PC-3 (cell line): ENCODE results near the gene SAMD4A. TPM values are rescaled to one million over a fixed set of nuclear protein-coding genes. Genes with fewer than 3 reads are reported as not detected.

Source experiments
- ATAC-seq: fragments of 200-7000 bp; cut with Tn5 transposase; 2 replicates; pipeline ENCODE4 v1.9.1; 2020; ENCODE audit warnings: mild to moderate bottlenecking, moderate library complexity
- BruUV-seq: library from RNA; stranded (reverse); fragments of 400-500 nt; replicated peaks from 2 replicates; lab custom pipeline; 2021; lab: Mats Ljungman, UMichigan
- CTCF ChIA-PET: fragments of 300-600 bp; sonication (Branson Sonifier 250); formaldehyde crosslinking; loops from one replicate; lab custom pipeline; 2022; ENCODE audit warnings: antibody characterized with exemption; lab: Charles Lee
- POLR2A ChIA-PET: fragments of 300-600 bp; sonication (Branson Sonifier 250); formaldehyde crosslinking; loops from one replicate; lab custom pipeline; 2022; ENCODE audit warnings: antibody characterized with exemption; ENCODE audit not compliant: unreplicated experiment; lab: Charles Lee
- DNase-seq: peaks from one replicate; pipeline ENCODE4 v3.0.0-alpha.2; 2015
- H2AFZ ChIP-seq: fragments of 300-600 bp; sonication (generic); 2 replicates; pipeline ENCODE4 v1.6.0; 2016; ENCODE audit warnings: antibody characterized with exemption, low read length
- H3F3A ChIP-seq: fragments of 300-600 bp; sonication (generic); one replicate; pipeline ENCODE4 v1.6.0; 2017; ENCODE audit warnings: antibody characterized with exemption, low read length, control low read depth, mild to moderate bottlenecking; ENCODE audit not compliant: unreplicated experiment
- H3K27ac ChIP-seq: fragments of 300-600 bp; sonication (generic); 2 replicates; pipeline ENCODE4 v1.5.1; 2016; ENCODE audit warnings: mild to moderate bottlenecking, low read length
- H3K27me3 ChIP-seq: fragments of 300-600 bp; sonication (generic); 2 replicates; pipeline ENCODE4 v1.6.1; 2016; ENCODE audit warnings: low read length, mixed read lengths
- H3K36me3 ChIP-seq: fragments of 300-600 bp; sonication (generic); 2 replicates; pipeline ENCODE4 v1.6.1; 2016; ENCODE audit warnings: low read depth, mixed run types, low read length, mixed read lengths
- H3K4me1 ChIP-seq: fragments of 300-600 bp; sonication (generic); 2 replicates; pipeline ENCODE4 v1.5.1; 2016; ENCODE audit warnings: low read length; ENCODE audit not compliant: insufficient read depth
- H3K4me2 ChIP-seq: fragments of 300-600 bp; sonication (generic); 2 replicates; pipeline ENCODE4 v1.6.0; 2016; ENCODE audit warnings: low read length
- H3K4me3 ChIP-seq: fragments of 300-600 bp; sonication (generic); 2 replicates; pipeline ENCODE4 v1.5.1; 2016; ENCODE audit warnings: mild to moderate bottlenecking, low read length, mixed read lengths
- H3K79me2 ChIP-seq: fragments of 300-600 bp; sonication (generic); 2 replicates; pipeline ENCODE4 v1.6.1; 2017; ENCODE audit warnings: low read length, mixed read lengths
- H3K9ac ChIP-seq: fragments of 300-600 bp; sonication (generic); 2 replicates; pipeline ENCODE4 v1.6.0; 2016; ENCODE audit warnings: mild to moderate bottlenecking, low read length
- H3K9me2 ChIP-seq: fragments of 300-600 bp; sonication (generic); replicated peaks from 2 replicates; pipeline ENCODE4 v1.6.1; 2016; ENCODE audit warnings: mixed run types, low read length, mixed read lengths
- H3K9me3 ChIP-seq: fragments of 300-600 bp; sonication (generic); 2 replicates; pipeline ENCODE4 v1.6.1; 2016; ENCODE audit warnings: low read length, mixed read lengths
- H4K20me1 ChIP-seq: fragments of 300-600 bp; sonication (generic); 2 replicates; pipeline ENCODE4 v1.6.1; 2016; ENCODE audit warnings: low read length, mixed read lengths
- EZH2 ChIP-seq: fragments of 300-600 bp; sonication (generic); IDR thresholded peaks from one replicate; pipeline ENCODE4 v1.6.1; 2017; ENCODE audit warnings: antibody characterized with exemption, mild to moderate bottlenecking, low read length; ENCODE audit not compliant: unreplicated experiment
- EZH2phosphoT487 ChIP-seq: fragments of 300-600 bp; sonication (generic); IDR thresholded peaks from 2 replicates; pipeline ENCODE4 v1.6.1; 2018; ENCODE audit warnings: mild to moderate bottlenecking, antibody characterized with exemption, low read length, borderline replicate concordance
- intact Hi-C: fragments of 100-400 bp; cut with micrococcal nuclease; formaldehyde crosslinking; loops from 2 replicates; pipeline ENCODE4 v1.9.0; 2023
- total RNA-seq: library from RNA; depleted of rRNA; stranded (reverse); fragments of >200 nt; gene quantifications from 2 replicates; pipeline ENCODE4 v1.2.3, GENCODE V29; 2014
- TF ChIP-seq, protein P1 (sequence below): fragments of 300-600 bp; sonication (generic); conservative IDR thresholded peaks from 2 replicates; pipeline ENCODE4 v1.5.1; 2017; ENCODE audit warnings: antibody characterized with exemption, low read depth, mild to moderate bottlenecking, low read length

SAMD4A gene
- total RNA-seq, 1 experiment from 2014 or later: 42.9 TPM

DNA sequence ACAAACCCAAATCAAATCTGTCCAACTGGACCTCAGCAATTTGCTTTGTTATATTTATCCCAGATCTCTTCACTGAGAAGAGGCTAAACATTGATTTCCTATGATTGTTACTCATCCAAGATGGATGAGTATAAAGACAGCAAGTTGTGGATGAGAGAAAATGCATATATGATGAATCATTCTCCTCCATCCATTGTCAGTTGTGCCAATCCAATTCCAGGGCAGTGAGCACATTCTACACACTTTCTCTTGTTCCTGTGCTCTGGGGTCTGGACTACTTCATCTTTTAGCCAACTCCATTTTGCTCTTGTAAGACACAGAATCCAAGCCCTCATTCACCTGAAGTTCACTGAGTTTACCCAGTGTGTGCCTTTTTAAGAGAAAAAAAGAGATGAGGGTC lies 230.0 kb downstream of the SAMD4A start:
- DNase-seq (peak; percentile 78), ATAC-seq (peak; percentile 70)
- Histone ChIP-seq H3K9me2 (no peaks in the 10 kb centered on the region), H3K79me2 (no peaks in the 10 kb centered on the region), H3K9me3 (no peaks in the 10 kb centered on the region), H3K36me3 (no peaks in the 10 kb centered on the region), H3K9ac (no peak overlapping the region), H3K4me1 (peaks cover 9% of the 10 kb centered on the region), H3K4me3 (no peak overlapping the region), H2AFZ (no peak overlapping the region), H3K27ac (no peak overlapping the region), H3F3A (no peaks in the 10 kb centered on the region), H4K20me1 (no peaks in the 10 kb centered on the region), H3K4me2 (no peak overlapping the region), H3K27me3 (no peaks in the 10 kb centered on the region)
- intact Hi-C loops: no loop called here
- BruUV-seq: no TSS peak
- POLR2A ChIA-PET: no interaction called here
- TF ChIP-seq EZH2phosphoT487 (no peak), EZH2 (no peak)
- TF ChIP-seq, protein P1, sequence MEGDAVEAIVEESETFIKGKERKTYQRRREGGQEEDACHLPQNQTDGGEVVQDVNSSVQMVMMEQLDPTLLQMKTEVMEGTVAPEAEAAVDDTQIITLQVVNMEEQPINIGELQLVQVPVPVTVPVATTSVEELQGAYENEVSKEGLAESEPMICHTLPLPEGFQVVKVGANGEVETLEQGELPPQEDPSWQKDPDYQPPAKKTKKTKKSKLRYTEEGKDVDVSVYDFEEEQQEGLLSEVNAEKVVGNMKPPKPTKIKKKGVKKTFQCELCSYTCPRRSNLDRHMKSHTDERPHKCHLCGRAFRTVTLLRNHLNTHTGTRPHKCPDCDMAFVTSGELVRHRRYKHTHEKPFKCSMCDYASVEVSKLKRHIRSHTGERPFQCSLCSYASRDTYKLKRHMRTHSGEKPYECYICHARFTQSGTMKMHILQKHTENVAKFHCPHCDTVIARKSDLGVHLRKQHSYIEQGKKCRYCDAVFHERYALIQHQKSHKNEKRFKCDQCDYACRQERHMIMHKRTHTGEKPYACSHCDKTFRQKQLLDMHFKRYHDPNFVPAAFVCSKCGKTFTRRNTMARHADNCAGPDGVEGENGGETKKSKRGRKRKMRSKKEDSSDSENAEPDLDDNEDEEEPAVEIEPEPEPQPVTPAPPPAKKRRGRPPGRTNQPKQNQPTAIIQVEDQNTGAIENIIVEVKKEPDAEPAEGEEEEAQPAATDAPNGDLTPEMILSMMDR: no peak
- CTCF ChIA-PET: no interaction called here

DNA sequence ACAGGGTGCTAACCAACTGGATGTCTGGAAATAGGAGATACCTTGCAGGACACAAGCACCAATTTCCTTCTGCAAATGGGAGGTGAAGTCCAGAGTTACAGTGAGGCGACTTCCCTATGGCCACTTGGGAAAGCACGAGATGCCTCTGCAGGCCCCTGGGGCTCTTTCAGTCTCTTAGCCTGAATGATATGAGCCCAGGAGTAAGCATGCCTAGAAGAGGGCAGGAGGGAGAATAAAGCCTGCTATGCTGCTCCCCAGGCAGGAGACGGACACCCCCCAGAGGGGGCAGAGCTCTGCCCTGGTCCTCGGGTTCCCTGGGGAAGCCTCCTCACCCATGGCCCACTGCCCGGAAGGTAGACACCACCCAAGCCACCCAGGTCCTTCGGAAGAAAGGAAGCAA lies 230.6 kb downstream of the SAMD4A start:
- DNase-seq: no peak
- no peaks in the 10 kb centered on the region for H3K9me3 ChIP-seq
- intact Hi-C loops: no loop called here
- peaks cover 9% of the 10 kb centered on the region for H3K4me1 ChIP-seq
- BruUV-seq: no TSS peak
- H3K27me3 ChIP-seq: no peaks in the 10 kb centered on the region
- H3K4me3 ChIP-seq: no peak overlapping the region
- no peaks in the 10 kb centered on the region for H3F3A ChIP-seq
- TF ChIP-seq EZH2phosphoT487: no peak
- TF ChIP-seq, protein P1: no peak
- TF ChIP-seq EZH2: no peak
- H2AFZ ChIP-seq: no peak overlapping the region
- no peak for ATAC-seq
- H3K9ac ChIP-seq: no peak overlapping the region
- no peaks in the 10 kb centered on the region for H3K9me2 ChIP-seq
- H3K36me3 ChIP-seq: no peaks in the 10 kb centered on the region
- CTCF ChIA-PET: no interaction called here
- H3K4me2 ChIP-seq: no peak overlapping the region
- H4K20me1 ChIP-seq: no peaks in the 10 kb centered on the region
- no peaks in the 10 kb centered on the region for H3K79me2 ChIP-seq
- H3K27ac ChIP-seq: no peak overlapping the region
- POLR2A ChIA-PET: no interaction called here

GRCh38 chr14:54797986-54798385 lies 231.1 kb downstream of the SAMD4A start:
- Histone ChIP-seq H3K9ac (no peak overlapping the region), H2AFZ (no peak overlapping the region), H3K9me2 (no peaks in the 10 kb centered on the region), H3K4me1 (peaks cover 9% of the 10 kb centered on the region), H3K27ac (no peak overlapping the region), H4K20me1 (no peaks in the 10 kb centered on the region), H3K79me2 (no peaks in the 10 kb centered on the region), H3K27me3 (no peaks in the 10 kb centered on the region), H3K36me3 (no peaks in the 10 kb centered on the region), H3F3A (no peaks in the 10 kb centered on the region), H3K4me2 (no peak overlapping the region), H3K4me3 (no peak overlapping the region), H3K9me3 (no peaks in the 10 kb centered on the region)
- ATAC-seq: 0 out of 2 replicates have a peak, but pooled peaks have one; percentile 14
- CTCF ChIA-PET: no interaction called here
- intact Hi-C loops: no loop called here
- POLR2A ChIA-PET: no interaction called here
- BruUV-seq: no TSS peak
- no peak for DNase-seq
- TF ChIP-seq, protein P1: no peak
- TF ChIP-seq EZH2 (no peak), EZH2phosphoT487 (no peak)
